GDM1 (cell line): ENCODE data around the gene PLSCR5.
A peak's percentile ranks its signal among the peaks of the same experiment; 100 is the strongest.

Experiments used
- DNase-seq: peaks from one replicate; lab custom pipeline; 2025; lab: John Stamatoyannopoulos, UW

Gene PLSCR5

GRCh38 chr3:146544002-146544928 is 60.9 kb downstream of the PLSCR5 start, which contains the start of gene PLSCR1:
TSS of gene PLSCR1 (minus strand) at chr3:146544607. CDS start at chr3:146536552, 8,055 bp downstream.
- DNase-seq = peak; percentile 97

- DNase-seq = no peak
These were observed 61.6 kb downstream of the PLSCR5 start for GRCh38 chr3:146543461-146544001.

- no peak for DNase-seq
These were observed 62.2 kb downstream of the PLSCR5 start for GRCh38 chr3:146542978-146543377.

GRCh38 chr3:146542179-146542578 is 63.0 kb downstream of the PLSCR5 start:
- no peak for DNase-seq

GRCh38 chr3:146540978-146541377 is 64.2 kb downstream of the PLSCR5 start:
- DNase-seq = no peak

GRCh38 chr3:146540236-146540635 is 64.9 kb downstream of the PLSCR5 start:
- no peak for DNase-seq

GRCh38 chr3:146539315-146539714 is 65.8 kb downstream of the PLSCR5 start:
- DNase-seq = no peak

- no peak for DNase-seq
These were observed 67.5 kb downstream of the PLSCR5 start for GRCh38 chr3:146537603-146538002.

GRCh38 chr3:146536681-146537080 is 68.5 kb downstream of the PLSCR5 start:
- DNase-seq = no peak
